DOHH2 (cell line): Measurements from ENCODE around the gene RNF44.

Experiments used
- H3F3A ChIP-seq: fragments of 200-600 bp; sonication (generic), shearing (Covaris generic); 2 replicates; pipeline ENCODE4 v1.6.0; 2016; ENCODE audit warnings: antibody characterized with exemption, mild to moderate bottlenecking; ENCODE audit not compliant: control insufficient read depth, insufficient read depth
- H3K27ac ChIP-seq: fragments of 200-600 bp; sonication (generic); 2 replicates; pipeline ENCODE4 v1.5.1; 2014; ENCODE audit warnings: low read depth, mild to moderate bottlenecking, low read length, moderate library complexity
- H3K27me3 ChIP-seq: fragments of 200-600 bp; sonication (generic); 2 replicates; pipeline ENCODE4 v1.6.1; 2014; ENCODE audit warnings: mild to moderate bottlenecking, low read length, mixed read lengths; ENCODE audit not compliant: control insufficient read depth
- H3K36me3 ChIP-seq: fragments of 200-600 bp; sonication (generic); 2 replicates; pipeline ENCODE4 v1.6.1; 2014; ENCODE audit warnings: mild to moderate bottlenecking, low read length, moderate library complexity, mixed read lengths; ENCODE audit not compliant: control insufficient read depth
- H3K4me1 ChIP-seq: fragments of 200-600 bp; sonication (generic); 2 replicates; pipeline ENCODE4 v1.6.1; 2014; ENCODE audit warnings: mild to moderate bottlenecking, low read length, mixed read lengths; ENCODE audit not compliant: control insufficient read depth
- H3K4me2 ChIP-seq: fragments of 200-600 bp; sonication (generic); 2 replicates; pipeline ENCODE4 v1.6.0; 2014; ENCODE audit warnings: mild to moderate bottlenecking, low read length, moderate library complexity
- H3K4me3 ChIP-seq: fragments of 200-600 bp; sonication (generic); 2 replicates; pipeline ENCODE4 v1.5.1; 2014; ENCODE audit warnings: mild to moderate bottlenecking, low read length, mixed read lengths
- H3K79me2 ChIP-seq: fragments of 200-600 bp; sonication (generic); 2 replicates; pipeline ENCODE4 v1.6.1; 2014; ENCODE audit warnings: mild to moderate bottlenecking, low read length, mixed read lengths; ENCODE audit not compliant: control insufficient read depth
- H3K9me2 ChIP-seq: fragments of 200-600 bp; sonication (generic); replicated peaks from 2 replicates; pipeline ENCODE4 v1.6.1; 2014; ENCODE audit warnings: mild to moderate bottlenecking, low read length, mixed read lengths; ENCODE audit not compliant: control insufficient read depth
- H3K9me3 ChIP-seq: fragments of 200-600 bp; sonication (generic); 2 replicates; pipeline ENCODE4 v1.6.1; 2014; ENCODE audit warnings: antibody characterized with exemption, low read length, mixed read lengths; ENCODE audit not compliant: control insufficient read depth, insufficient read depth
- H4K20me1 ChIP-seq: fragments of 200-600 bp; sonication (generic); 2 replicates; pipeline ENCODE4 v1.6.0; 2014; ENCODE audit warnings: low read depth, mild to moderate bottlenecking, antibody characterized with exemption, low read length, moderate library complexity; ENCODE audit not compliant: control insufficient read depth, insufficient read depth
- CTCF ChIP-seq: fragments of 200-600 bp; sonication (generic); IDR thresholded peaks from one replicate; pipeline ENCODE4 v1.5.1; 2014; ENCODE audit warnings: antibody characterized with exemption, mild to moderate bottlenecking, low read depth, low read length; ENCODE audit not compliant: poor library complexity, severe bottlenecking
- EZH2phosphoT487 ChIP-seq: fragments of 200-600 bp; sonication (generic); IDR thresholded peaks from 2 replicates; pipeline ENCODE4 v1.6.1; 2017; ENCODE audit warnings: borderline replicate concordance, mild to moderate bottlenecking, antibody characterized with exemption, low read length, moderate library complexity, mixed read lengths

RNF44 gene

GRCh38 chr5:176535664-176536131, 1.5 kb downstream of the RNF44 start:
- H3K4me3 ChIP-seq = peak overlapping the region; percentile 83
- peaks cover 21% of the 10 kb centered on the region for H3F3A ChIP-seq
- peaks cover 62% of the 10 kb centered on the region for H3K4me1 ChIP-seq
- peaks cover 55% of the 10 kb centered on the region for H3K79me2 ChIP-seq
- H3K9me3 ChIP-seq = no peaks in the 10 kb centered on the region
- TF ChIP-seq EZH2phosphoT487 = no peak
- no peak for TF ChIP-seq CTCF
- peak overlapping the region; percentile 88 for H3K27ac ChIP-seq
- peaks cover 10% of the 10 kb centered on the region; the same call in 1 of the 2 replicates for H4K20me1 ChIP-seq
- peaks cover 55% of the 10 kb centered on the region for H3K36me3 ChIP-seq
- H3K4me2 ChIP-seq = peak overlapping the region; percentile 87
- no peaks in the 10 kb centered on the region for H3K9me2 ChIP-seq
- H3K27me3 ChIP-seq = no peaks in the 10 kb centered on the region

GRCh38 chr5:176535101-176535663, 2.0 kb downstream of the RNF44 start:
- H3K4me2 ChIP-seq = peak overlapping the region; percentile 87
- peaks cover 55% of the 10 kb centered on the region for H3K79me2 ChIP-seq
- TF ChIP-seq CTCF (no peak), EZH2phosphoT487 (no peak)
- no peaks in the 10 kb centered on the region for H3K9me2 ChIP-seq
- peaks cover 21% of the 10 kb centered on the region for H3F3A ChIP-seq
- no peaks in the 10 kb centered on the region for H3K27me3 ChIP-seq
- peak overlapping the region; percentile 88 for H3K27ac ChIP-seq
- H3K4me3 ChIP-seq = peak overlapping the region; percentile 83
- H3K4me1 ChIP-seq = peaks cover 66% of the 10 kb centered on the region
- H3K36me3 ChIP-seq = peaks cover 60% of the 10 kb centered on the region
- H3K9me3 ChIP-seq = no peaks in the 10 kb centered on the region
- H4K20me1 ChIP-seq = peaks cover 10% of the 10 kb centered on the region; the same call in 1 of the 2 replicates

- H3K27me3 ChIP-seq = no peaks in the 10 kb centered on the region
- H4K20me1 ChIP-seq = peaks cover 11% of the 10 kb centered on the region
- H3K9me3 ChIP-seq = no peaks in the 10 kb centered on the region
- peak overlapping the region; percentile 87 for H3K4me2 ChIP-seq
- H3K4me3 ChIP-seq = peak overlapping the region; percentile 83
- H3K79me2 ChIP-seq = peaks cover 55% of the 10 kb centered on the region
- peaks cover 62% of the 10 kb centered on the region for H3K36me3 ChIP-seq
- H3F3A ChIP-seq = peaks cover 23% of the 10 kb centered on the region
- TF ChIP-seq CTCF (no peak), EZH2phosphoT487 (no peak)
- no peaks in the 10 kb centered on the region for H3K9me2 ChIP-seq
- peaks cover 70% of the 10 kb centered on the region for H3K4me1 ChIP-seq
- peak overlapping the region; percentile 88 for H3K27ac ChIP-seq
These were observed 2.6 kb downstream of the RNF44 start for GRCh38 chr5:176534640-176535039.
